ENCODE data around the gene C20orf173.
"Not testable (repeated sequence)": the region's sequence is repeated elsewhere in the genome, so short reads cannot be mapped to it uniquely, and the experiment has no call there.

The C20orf173 gene

DNA sequence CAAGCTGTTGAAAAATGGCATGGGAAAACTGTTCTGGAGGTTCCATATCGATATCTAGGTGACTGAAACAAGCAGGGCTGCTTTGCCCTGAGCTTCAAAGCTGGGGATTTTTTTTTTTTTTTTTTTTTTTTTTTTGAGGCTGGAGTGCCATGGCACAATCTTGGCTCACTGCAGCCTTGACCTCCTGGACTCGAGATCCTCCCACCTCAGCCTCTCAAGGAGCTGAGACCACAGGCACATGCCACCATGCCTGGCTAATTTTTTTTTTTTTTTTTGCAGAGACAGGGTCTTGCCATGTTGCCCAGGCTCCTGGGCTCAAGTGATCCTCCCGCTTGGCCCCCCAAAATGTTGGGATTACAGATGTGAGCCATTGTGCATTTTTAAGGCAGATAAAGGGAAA is 23.5 kb upstream of the C20orf173 start:
- in situ Hi-C loops (cut with MboI; ENCODE audit: low pct_unique_long_range_greater_than_20kb, low sequenced_read_pairs): no loop called here
- no peak for DNase-seq

DNA sequence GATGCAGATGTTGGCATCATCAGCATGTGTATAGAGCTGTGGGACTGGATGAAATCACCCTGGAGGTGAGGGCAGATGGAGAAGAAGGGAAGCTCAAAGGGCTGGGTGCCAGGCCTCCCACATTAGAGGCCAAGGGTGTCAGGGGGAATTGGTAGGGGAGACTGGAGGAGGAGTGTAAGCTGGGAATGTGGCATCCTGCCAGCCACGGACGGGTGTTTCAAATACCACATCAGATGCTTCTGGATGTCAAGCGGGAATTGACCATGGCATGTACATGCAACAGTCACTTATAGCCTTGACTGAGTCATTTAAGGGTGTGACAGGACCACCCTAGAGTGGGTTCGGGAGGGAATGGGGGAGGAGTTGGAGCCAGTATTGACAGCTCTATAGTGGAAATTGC is 22.1 kb upstream of the C20orf173 start:
- in situ Hi-C loops (cut with MboI; ENCODE audit: low pct_unique_long_range_greater_than_20kb, low sequenced_read_pairs): no loop called here
- DNase-seq: no peak

DNA sequence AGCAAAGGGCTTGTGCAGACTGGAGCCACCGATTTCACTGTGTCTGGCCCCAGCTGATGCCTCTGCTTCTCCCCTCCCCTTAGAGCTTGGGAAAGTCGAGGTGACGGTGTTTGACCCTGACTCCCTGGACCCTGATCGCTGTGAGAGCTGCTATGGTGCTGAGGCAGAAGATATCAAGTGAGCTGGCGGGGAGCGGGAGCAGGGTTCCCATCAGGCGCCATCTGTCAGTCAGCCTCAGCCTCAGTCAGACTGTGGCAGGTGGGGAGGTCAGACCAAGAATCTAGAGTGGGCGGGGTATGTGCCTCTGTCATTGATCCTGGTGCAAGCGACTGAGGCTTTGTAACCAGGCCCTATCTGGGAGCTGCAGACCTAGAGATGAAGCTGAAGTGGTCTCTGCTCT is 17.9 kb upstream of the C20orf173 start:
- DNase-seq: no peak
- in situ Hi-C loops (cut with MboI; ENCODE audit: low pct_unique_long_range_greater_than_20kb, low sequenced_read_pairs): no loop called here

DNA sequence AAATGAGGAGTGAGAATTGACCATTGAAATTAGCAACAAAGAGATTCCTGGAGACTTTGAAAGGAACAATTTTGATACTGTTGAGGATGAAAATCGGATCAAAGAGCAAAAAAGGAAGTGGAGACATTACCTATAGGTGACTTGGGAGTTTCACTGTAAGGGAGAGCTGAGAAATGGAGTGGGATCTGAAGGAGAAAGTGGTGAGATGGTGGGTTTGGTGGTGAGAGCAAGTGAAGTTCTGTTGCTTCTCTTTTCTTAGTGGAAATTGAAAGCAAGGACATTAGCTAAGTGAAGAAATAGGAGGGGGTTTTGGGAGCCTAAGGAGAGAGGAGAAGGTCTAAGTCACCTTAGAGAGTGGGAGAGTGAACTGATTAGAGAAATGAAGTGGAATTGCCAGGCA is 16.7 kb upstream of the C20orf173 start:
- no peak for DNase-seq
- in situ Hi-C loops (cut with MboI; ENCODE audit: low pct_unique_long_range_greater_than_20kb, low sequenced_read_pairs): no loop called here

GRCh38 chr20:35544941-35545340 is 15.5 kb upstream of the C20orf173 start:
- in situ Hi-C loops (cut with MboI; ENCODE audit: low pct_unique_long_range_greater_than_20kb, low sequenced_read_pairs); DNase-seq: not testable (repeated sequence)

DNA sequence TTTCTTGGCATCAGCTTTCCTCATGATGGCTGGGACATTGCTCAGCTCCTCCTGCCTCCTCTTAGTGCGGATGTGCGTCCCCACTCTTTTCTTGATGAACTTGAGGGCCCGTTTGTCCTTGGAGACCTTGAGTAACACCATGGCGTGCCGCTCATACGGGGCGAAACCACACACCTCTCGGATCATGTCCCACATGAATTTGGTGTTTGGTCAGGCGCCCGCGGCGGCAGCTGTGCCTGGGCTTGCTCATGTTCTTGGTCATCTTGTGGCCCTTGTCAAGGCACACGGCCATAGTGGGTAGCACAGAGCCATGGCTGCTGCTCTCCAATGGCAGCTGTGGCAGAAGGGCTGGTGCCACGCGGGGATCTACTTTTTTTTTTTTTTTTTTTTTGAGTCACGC is 15.0 kb upstream of the C20orf173 start:
- DNase-seq: no peak
- in situ Hi-C loops (cut with MboI; ENCODE audit: low pct_unique_long_range_greater_than_20kb, low sequenced_read_pairs): no loop called here

DNA sequence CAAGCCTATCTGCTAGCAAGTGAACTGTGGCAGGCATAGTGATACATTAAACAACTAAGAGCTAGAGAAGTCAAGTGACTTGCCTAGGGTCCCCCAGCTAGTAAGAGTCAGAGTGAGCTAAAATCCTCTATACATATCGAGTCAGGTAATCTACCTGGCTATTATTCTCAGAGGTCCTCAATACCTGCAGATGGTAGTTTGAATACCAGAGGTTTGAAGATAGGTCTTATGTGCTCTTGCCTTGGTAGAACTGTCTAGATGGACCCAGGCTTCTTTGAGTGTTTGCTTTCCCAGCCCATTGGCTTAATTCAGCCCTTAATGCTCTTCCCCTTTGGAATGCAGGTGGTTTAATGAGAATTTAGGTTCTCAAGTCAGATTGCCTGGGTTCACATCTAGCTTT is 13.5 kb upstream of the C20orf173 start:
- in situ Hi-C loops (cut with MboI; ENCODE audit: low pct_unique_long_range_greater_than_20kb, low sequenced_read_pairs): no loop called here
- no peak for DNase-seq

DNA sequence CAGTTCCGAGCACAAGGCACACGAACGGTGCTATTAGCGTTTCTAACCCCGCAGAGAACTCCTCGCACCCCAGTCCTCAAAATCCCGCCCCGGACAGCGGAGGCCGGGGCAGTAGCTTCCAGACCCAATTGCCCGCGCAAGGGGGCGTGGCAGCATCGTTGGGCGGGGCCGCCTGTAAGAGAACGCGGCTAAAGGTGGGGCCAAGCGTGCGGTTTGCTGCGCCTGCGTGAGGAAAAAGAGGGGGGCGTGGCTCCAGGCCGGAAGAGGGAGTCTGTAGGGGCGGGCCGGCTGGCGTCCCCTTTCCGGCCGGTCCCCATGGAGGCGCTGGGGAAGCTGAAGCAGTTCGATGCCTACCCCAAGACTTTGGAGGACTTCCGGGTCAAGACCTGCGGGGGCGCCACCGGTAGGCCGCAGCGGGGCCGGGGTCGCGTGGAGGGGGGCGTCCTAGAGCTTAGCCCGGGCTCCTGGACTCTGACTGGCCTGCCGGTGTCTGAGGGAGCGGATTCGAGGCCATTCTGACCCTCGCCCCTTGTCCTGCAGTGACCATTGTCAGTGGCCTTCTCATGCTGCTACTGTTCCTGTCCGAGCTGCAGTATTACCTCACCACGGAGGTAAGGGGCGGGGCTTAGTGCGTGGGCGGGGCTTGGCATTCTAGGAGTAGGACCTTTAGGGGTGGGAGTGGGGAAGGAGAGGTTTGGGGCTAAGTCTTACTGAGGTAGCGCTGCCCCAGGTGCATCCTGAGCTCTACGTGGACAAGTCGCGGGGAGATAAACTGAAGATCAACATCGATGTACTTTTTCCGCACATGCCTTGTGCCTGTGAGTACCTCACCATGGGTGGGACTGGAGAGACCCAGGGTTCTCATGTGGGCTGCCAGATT is 12.6 kb upstream of the C20orf173 start, which contains the start of gene ERGIC3:
Gene ERGIC3, plus strand, starts transcription at position 296 of the 880 bp plus-strand sequence. Its CDS starts 20 bp downstream, at position 316.
- DNase-seq: peak; percentile 96
- in situ Hi-C loops (cut with MboI; ENCODE audit: low pct_unique_long_range_greater_than_20kb, low sequenced_read_pairs): no loop called here

- DNase-seq: no peak
- in situ Hi-C loops (cut with MboI; ENCODE audit: low pct_unique_long_range_greater_than_20kb, low sequenced_read_pairs): no loop called here
Observed at GRCh38 chr20:35541118-35541782, 11.8 kb upstream of the C20orf173 start.

- DNase-seq: no peak
- in situ Hi-C loops (cut with MboI; ENCODE audit: low pct_unique_long_range_greater_than_20kb, low sequenced_read_pairs): no loop called here
Observed at GRCh38 chr20:35539756-35540212, 10.3 kb upstream of the C20orf173 start.

- DNase-seq: no peak
- in situ Hi-C loops (cut with MboI; ENCODE audit: low pct_unique_long_range_greater_than_20kb, low sequenced_read_pairs): no loop called here
Observed at GRCh38 chr20:35527122-35527769, 2.2 kb downstream of the C20orf173 start.

GRCh38 chr20:35525639-35526038 is 3.8 kb downstream of the C20orf173 start:
- DNase-seq: no peak
- in situ Hi-C loops (cut with MboI; ENCODE audit: low pct_unique_long_range_greater_than_20kb, low sequenced_read_pairs): no loop called here

- in situ Hi-C loops (cut with MboI; ENCODE audit: low pct_unique_long_range_greater_than_20kb, low sequenced_read_pairs): no loop called here
- DNase-seq: peak; percentile 53
Observed at GRCh38 chr20:35523298-35523888, 6.1 kb downstream of the C20orf173 start.

DNA sequence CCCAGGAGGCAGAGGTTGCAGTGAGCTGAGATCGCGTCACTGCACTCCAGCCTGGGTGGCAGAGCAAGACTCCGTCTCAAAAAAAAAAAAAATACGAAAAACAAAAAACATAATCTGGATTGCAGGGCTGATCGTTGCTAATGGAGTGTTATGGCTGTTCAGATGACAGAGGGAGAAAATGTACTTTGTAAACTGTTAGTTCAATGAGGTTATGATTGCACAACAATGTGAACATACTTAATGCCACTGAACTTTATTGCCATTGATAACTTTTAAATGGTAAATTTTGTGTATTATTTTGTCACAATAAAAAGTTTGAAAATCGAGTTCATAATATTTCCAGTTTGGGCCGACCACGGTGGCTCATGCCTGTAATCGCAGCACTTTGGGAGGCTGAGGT is 10.5 kb downstream of the C20orf173 start:
- in situ Hi-C loops (cut with MboI; ENCODE audit: low pct_unique_long_range_greater_than_20kb, low sequenced_read_pairs): no loop called here
- no peak for DNase-seq

GRCh38 chr20:35517767-35518166 is 11.7 kb downstream of the C20orf173 start:
- in situ Hi-C loops (cut with MboI; ENCODE audit: low pct_unique_long_range_greater_than_20kb, low sequenced_read_pairs); DNase-seq: not testable (repeated sequence)

GRCh38 chr20:35517125-35517524 is 12.3 kb downstream of the C20orf173 start:
- no peak for DNase-seq
- in situ Hi-C loops (cut with MboI; ENCODE audit: low pct_unique_long_range_greater_than_20kb, low sequenced_read_pairs): no loop called here

- in situ Hi-C loops (cut with MboI; ENCODE audit: low pct_unique_long_range_greater_than_20kb, low sequenced_read_pairs): no loop called here
- DNase-seq: no peak
Observed at GRCh38 chr20:35515949-35516645, 13.4 kb downstream of the C20orf173 start.

DNA sequence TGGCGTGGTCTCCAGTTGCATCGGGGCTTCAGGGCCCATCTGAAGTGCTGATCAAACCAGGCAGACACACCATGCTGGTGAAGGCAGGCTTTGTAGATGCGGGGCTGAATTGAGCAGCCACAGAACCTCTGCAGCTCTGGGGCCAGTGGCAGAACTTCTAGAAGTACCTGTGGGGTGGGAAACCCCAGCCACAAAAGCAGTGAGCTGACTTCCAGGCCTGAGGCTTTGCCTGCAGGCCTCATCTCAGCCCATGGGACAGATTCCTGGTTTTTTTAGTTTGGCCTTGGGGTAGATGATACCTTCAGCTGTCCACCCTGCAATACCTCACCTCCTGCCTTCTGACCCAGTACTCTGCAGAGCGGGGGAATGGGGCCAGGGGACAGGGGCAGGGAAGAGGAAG is 14.1 kb downstream of the C20orf173 start:
- DNase-seq: no peak
- in situ Hi-C loops (cut with MboI; ENCODE audit: low pct_unique_long_range_greater_than_20kb, low sequenced_read_pairs): no loop called here

DNA sequence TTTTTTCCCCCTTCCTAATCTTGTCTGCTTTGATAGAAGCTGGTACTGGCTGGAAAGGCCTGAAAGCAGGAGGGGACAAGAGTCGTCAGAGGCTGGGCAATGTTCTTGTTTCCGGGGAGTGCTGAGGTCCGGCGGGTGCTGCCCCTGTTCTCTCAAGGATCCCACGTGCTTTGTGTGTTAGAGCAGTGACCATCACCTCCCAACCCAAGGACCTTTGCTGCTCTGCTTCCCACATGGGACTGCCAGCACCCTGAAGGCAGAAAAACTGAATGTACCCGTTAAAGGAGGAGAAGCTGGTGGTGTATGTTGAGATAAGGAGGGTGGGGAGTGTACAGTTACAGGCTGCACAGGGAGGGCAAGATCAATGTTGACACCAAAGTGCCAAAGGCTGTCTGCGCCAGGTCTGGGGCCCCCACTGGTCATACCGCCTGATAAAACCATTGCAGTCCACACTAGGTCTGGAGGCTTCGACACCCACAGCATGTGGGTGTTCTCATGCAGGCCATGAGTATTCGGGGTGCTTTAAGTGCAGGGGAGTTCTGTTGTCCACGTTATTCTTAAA is 15.0 kb downstream of the C20orf173 start:
- in situ Hi-C loops (cut with MboI; ENCODE audit: low pct_unique_long_range_greater_than_20kb, low sequenced_read_pairs): no loop called here
- no peak for DNase-seq
